ENCODE results near the gene EEF2K.

The EEF2K gene

GRCh38 chr16:22311520-22311919, 105.4 kb downstream of the EEF2K start:
- H3K27ac ChIP-seq (ENCODE audit: low read depth, low read length) = no peak overlapping the region
- H3K27me3 ChIP-seq (ENCODE audit: insufficient read depth, low read length) = no peaks in the 10 kb centered on the region
- no peak overlapping the region for H3K9ac ChIP-seq (ENCODE audit: low read depth, low read length)
- H3K4me1 ChIP-seq (ENCODE audit: insufficient read depth, low read length) = no peaks in the 10 kb centered on the region
- 95% methylated on average over 4 of the region's 4 CpGs for WGBS
- no peak overlapping the region for H3K4me3 ChIP-seq (ENCODE audit: low read length)
- H3K36me3 ChIP-seq (ENCODE audit: insufficient read depth, low read length) = peaks cover 95% of the 10 kb centered on the region
- H3K9me3 ChIP-seq (ENCODE audit: insufficient read depth, low read depth, low read length) = no peaks in the 10 kb centered on the region

GRCh38 chr16:22312897-22313781, 107.1 kb downstream of the EEF2K start:
- no peaks in the 10 kb centered on the region for H3K4me1 ChIP-seq (ENCODE audit: insufficient read depth, low read length)
- H3K9ac ChIP-seq (ENCODE audit: low read depth, low read length) = no peak overlapping the region
- H3K36me3 ChIP-seq (ENCODE audit: insufficient read depth, low read length) = peaks cover 93% of the 10 kb centered on the region
- H3K9me3 ChIP-seq (ENCODE audit: insufficient read depth, low read depth, low read length) = no peaks in the 10 kb centered on the region
- WGBS = 92% methylated on average over 23 of the region's 23 CpGs
- H3K4me3 ChIP-seq (ENCODE audit: low read length) = no peak overlapping the region
- no peak overlapping the region for H3K27ac ChIP-seq (ENCODE audit: low read depth, low read length)
- H3K27me3 ChIP-seq (ENCODE audit: insufficient read depth, low read length) = no peaks in the 10 kb centered on the region

- no peaks in the 10 kb centered on the region for H3K9me3 ChIP-seq (ENCODE audit: insufficient read depth, low read depth, low read length)
- peaks cover 92% of the 10 kb centered on the region for H3K36me3 ChIP-seq (ENCODE audit: insufficient read depth, low read length)
These were observed 107.9 kb downstream of the EEF2K start for GRCh38 chr16:22313876-22314470.

GRCh38 chr16:22314661-22315626, 108.9 kb downstream of the EEF2K start:
- Histone ChIP-seq H3K27me3 (ENCODE audit: insufficient read depth, low read length) (no peaks in the 10 kb centered on the region), H3K9ac (ENCODE audit: low read depth, low read length) (no peak overlapping the region), H3K4me1 (ENCODE audit: insufficient read depth, low read length) (no peaks in the 10 kb centered on the region), H3K36me3 (ENCODE audit: insufficient read depth, low read length) (peaks cover 91% of the 10 kb centered on the region), H3K4me3 (ENCODE audit: low read length) (no peak overlapping the region), H3K27ac (ENCODE audit: low read depth, low read length) (no peak overlapping the region), H3K9me3 (ENCODE audit: insufficient read depth, low read depth, low read length) (no peaks in the 10 kb centered on the region)
- WGBS = 95% methylated on average over 37 of the region's 37 CpGs

More at GRCh38 chr16:22313876-22314470, 107.9 kb downstream of the EEF2K start:
- Histone ChIP-seq H3K9ac (ENCODE audit: low read depth, low read length) (no peak overlapping the region), H3K4me3 (ENCODE audit: low read length) (no peak overlapping the region), H3K27me3 (ENCODE audit: insufficient read depth, low read length) (no peaks in the 10 kb centered on the region), H3K27ac (ENCODE audit: low read depth, low read length) (no peak overlapping the region), H3K4me1 (ENCODE audit: insufficient read depth, low read length) (no peaks in the 10 kb centered on the region)
- WGBS = 98% methylated on average over 10 of the region's 10 CpGs

GRCh38 chr16:22315979-22316378, 109.9 kb downstream of the EEF2K start:
- WGBS = 87% methylated on average over 1 of the region's 1 CpG

GRCh38 chr16:22316411-22316811, 110.3 kb downstream of the EEF2K start:
- H3K27me3 ChIP-seq (ENCODE audit: insufficient read depth, low read length) = no peaks in the 10 kb centered on the region
- 95% methylated on average over 8 of the region's 9 CpGs for WGBS
- no peak overlapping the region for H3K9ac ChIP-seq (ENCODE audit: low read depth, low read length)
- H3K4me1 ChIP-seq (ENCODE audit: insufficient read depth, low read length) = no peaks in the 10 kb centered on the region
- H3K27ac ChIP-seq (ENCODE audit: low read depth, low read length) = no peak overlapping the region
- H3K9me3 ChIP-seq (ENCODE audit: insufficient read depth, low read depth, low read length) = no peaks in the 10 kb centered on the region
- peaks cover 92% of the 10 kb centered on the region for H3K36me3 ChIP-seq (ENCODE audit: insufficient read depth, low read length)
- H3K4me3 ChIP-seq (ENCODE audit: low read length) = no peak overlapping the region

More at GRCh38 chr16:22315979-22316378, 109.9 kb downstream of the EEF2K start:
- Histone ChIP-seq H3K9me3 (ENCODE audit: insufficient read depth, low read depth, low read length) (no peaks in the 10 kb centered on the region), H3K9ac (ENCODE audit: low read depth, low read length) (no peak overlapping the region), H3K27ac (ENCODE audit: low read depth, low read length) (no peak overlapping the region), H3K36me3 (ENCODE audit: insufficient read depth, low read length) (peaks cover 93% of the 10 kb centered on the region), H3K4me3 (ENCODE audit: low read length) (no peak overlapping the region), H3K27me3 (ENCODE audit: insufficient read depth, low read length) (no peaks in the 10 kb centered on the region), H3K4me1 (ENCODE audit: insufficient read depth, low read length) (no peaks in the 10 kb centered on the region)

GRCh38 chr16:22317001-22317530, 111.0 kb downstream of the EEF2K start:
- H3K9ac ChIP-seq (ENCODE audit: low read depth, low read length) = no peak overlapping the region
- no peak overlapping the region for H3K4me3 ChIP-seq (ENCODE audit: low read length)
- no peaks in the 10 kb centered on the region for H3K27me3 ChIP-seq (ENCODE audit: insufficient read depth, low read length)
- WGBS = 92% methylated on average over 17 of the region's 17 CpGs
- no peaks in the 10 kb centered on the region for H3K9me3 ChIP-seq (ENCODE audit: insufficient read depth, low read depth, low read length)
- no peak overlapping the region for H3K27ac ChIP-seq (ENCODE audit: low read depth, low read length)
- H3K36me3 ChIP-seq (ENCODE audit: insufficient read depth, low read length) = peaks cover 92% of the 10 kb centered on the region
- no peaks in the 10 kb centered on the region for H3K4me1 ChIP-seq (ENCODE audit: insufficient read depth, low read length)

- Histone ChIP-seq H3K36me3 (ENCODE audit: insufficient read depth, low read length) (peaks cover 92% of the 10 kb centered on the region), H3K27me3 (ENCODE audit: insufficient read depth, low read length) (no peaks in the 10 kb centered on the region), H3K9me3 (ENCODE audit: insufficient read depth, low read depth, low read length) (no peaks in the 10 kb centered on the region), H3K4me3 (ENCODE audit: low read length) (no peak overlapping the region), H3K4me1 (ENCODE audit: insufficient read depth, low read length) (no peaks in the 10 kb centered on the region), H3K9ac (ENCODE audit: low read depth, low read length) (no peak overlapping the region), H3K27ac (ENCODE audit: low read depth, low read length) (no peak overlapping the region)
- 95% methylated on average over 6 of the region's 6 CpGs for WGBS
These were observed 111.5 kb downstream of the EEF2K start for GRCh38 chr16:22317625-22318024.

- H3K9ac ChIP-seq (ENCODE audit: low read depth, low read length) = no peak overlapping the region
- H3K36me3 ChIP-seq (ENCODE audit: insufficient read depth, low read length) = peaks cover 89% of the 10 kb centered on the region
- no peaks in the 10 kb centered on the region for H3K4me1 ChIP-seq (ENCODE audit: insufficient read depth, low read length)
- H3K27ac ChIP-seq (ENCODE audit: low read depth, low read length) = no peak overlapping the region
- H3K4me3 ChIP-seq (ENCODE audit: low read length) = no peak overlapping the region
- no peaks in the 10 kb centered on the region for H3K27me3 ChIP-seq (ENCODE audit: insufficient read depth, low read length)
- WGBS = 95% methylated on average over 17 of the region's 18 CpGs
- H3K9me3 ChIP-seq (ENCODE audit: insufficient read depth, low read depth, low read length) = no peaks in the 10 kb centered on the region
These were observed 112.7 kb downstream of the EEF2K start for GRCh38 chr16:22318690-22319358.

- no peak overlapping the region for H3K9ac ChIP-seq (ENCODE audit: low read depth, low read length)
- 83% methylated on average over 13 of the region's 13 CpGs for WGBS
- no peaks in the 10 kb centered on the region for H3K27me3 ChIP-seq (ENCODE audit: insufficient read depth, low read length)
- peak overlapping the region; percentile 20; the same call in 1 of the 2 replicates for H3K27ac ChIP-seq (ENCODE audit: low read depth, low read length)
- H3K9me3 ChIP-seq (ENCODE audit: insufficient read depth, low read depth, low read length) = no peaks in the 10 kb centered on the region
- H3K4me3 ChIP-seq (ENCODE audit: low read length) = no peak overlapping the region
- H3K36me3 ChIP-seq (ENCODE audit: insufficient read depth, low read length) = peaks cover 89% of the 10 kb centered on the region
- H3K4me1 ChIP-seq (ENCODE audit: insufficient read depth, low read length) = no peaks in the 10 kb centered on the region
These were observed 114.7 kb downstream of the EEF2K start for GRCh38 chr16:22320572-22321339.
